ENCODE results near the gene CASZ1. TPM values are rescaled to one million over a fixed set of nuclear protein-coding genes. Genes with fewer than 3 reads are reported as not detected.

Gene CASZ1
- total RNA-seq, 1 experiment from 2014 or later: 11.7 TPM

- H3K9me3 Mint-ChIP-seq: no peaks in the 10 kb centered on the region
- ATAC-seq: no peak
- H3K27me3 Mint-ChIP-seq (ENCODE audit: low read depth): peaks cover 18% of the 10 kb centered on the region
- H3K36me3 Mint-ChIP-seq: no peaks in the 10 kb centered on the region
- DNase-seq (ENCODE audit: low spot score): no peak
- no peak overlapping the region for H3K4me3 Mint-ChIP-seq
- TF ChIP-seq GABPB1 (CRISPR knock-in tag; IDR thresholded peaks at IDR 0.05) (no peak), RORB (CRISPR knock-in tag; IDR thresholded peaks at IDR 0.05) (no peak), STAT6 (CRISPR knock-in tag; conservative IDR thresholded peaks at IDR 0.05; ENCODE audit: low read depth) (no peak), MYBL2 (CRISPR knock-in tag; IDR thresholded peaks at IDR 0.05) (no peak), HMGXB4 (CRISPR knock-in tag; IDR thresholded peaks at IDR 0.05) (no peak)
- CTCF ChIA-PET: no interaction called here
- POLR2A ChIA-PET: no interaction called here
- H3K4me1 Mint-ChIP-seq: peaks cover 6% of the 10 kb centered on the region
- no peak overlapping the region for H3K27ac Mint-ChIP-seq
Measured at GRCh38 chr1:10643607-10644306, 152.7 kb downstream of the CASZ1 start.

- H3K27me3 Mint-ChIP-seq (ENCODE audit: low read depth): peaks cover 19% of the 10 kb centered on the region
Measured at GRCh38 chr1:10642403-10643080, 153.9 kb downstream of the CASZ1 start.

GRCh38 chr1:10641976-10642375 lies 154.5 kb downstream of the CASZ1 start:
- POLR2A ChIA-PET: no interaction called here
- no peak for DNase-seq (ENCODE audit: low spot score)
- TF ChIP-seq ZNF396 (CRISPR knock-in tag; IDR thresholded peaks at IDR 0.05; ENCODE audit: borderline replicate concordance) (no peak), MAX (CRISPR knock-in tag; IDR thresholded peaks at IDR 0.05) (no peak), ETV6 (CRISPR knock-in tag; IDR thresholded peaks at IDR 0.05) (no peak), ZNF281 (CRISPR knock-in tag; IDR thresholded peaks at IDR 0.05) (no peak), HMGA2 (CRISPR knock-in tag; IDR thresholded peaks at IDR 0.05) (no peak), NR2C2 (CRISPR knock-in tag; IDR thresholded peaks at IDR 0.05) (no peak), ZSCAN18 (CRISPR knock-in tag; IDR thresholded peaks at IDR 0.05) (no peak)

More at GRCh38 chr1:10642403-10643080, 153.9 kb downstream of the CASZ1 start:
- H3K4me3 Mint-ChIP-seq: no peak overlapping the region
- no peaks in the 10 kb centered on the region for H3K9me3 Mint-ChIP-seq
- POLR2A ChIA-PET: no interaction called here
- no peak for ATAC-seq
- DNase-seq (ENCODE audit: low spot score): no peak
- H3K36me3 Mint-ChIP-seq: no peaks in the 10 kb centered on the region
- CTCF ChIA-PET: no interaction called here
- TF ChIP-seq ETV6 (CRISPR knock-in tag; IDR thresholded peaks at IDR 0.05): no peak
- no peak for TF ChIP-seq ZNF138 (CRISPR knock-in tag; conservative IDR thresholded peaks at IDR 0.05)
- no peak for TF ChIP-seq TCF7 (CRISPR knock-in tag; IDR thresholded peaks at IDR 0.05; ENCODE audit: low read depth)
- TF ChIP-seq USF1 (CRISPR knock-in tag; IDR thresholded peaks at IDR 0.05): 0 out of 2 replicates have a peak, but pooled peaks have one; percentile 43
- no peak for TF ChIP-seq GRHL2 (CRISPR knock-in tag; IDR thresholded peaks at IDR 0.05; ENCODE audit: insufficient replicate concordance, severe bottlenecking)
- peak; percentile 62 for TF ChIP-seq USF2 (CRISPR knock-in tag; IDR thresholded peaks at IDR 0.05)
- TF ChIP-seq MAX (CRISPR knock-in tag; IDR thresholded peaks at IDR 0.05): no peak
- TF ChIP-seq ZNF263 (CRISPR knock-in tag; IDR thresholded peaks at IDR 0.05; ENCODE audit: low read depth): no peak
- H3K27ac Mint-ChIP-seq: no peak overlapping the region
- H3K4me1 Mint-ChIP-seq: peaks cover 6% of the 10 kb centered on the region

More at GRCh38 chr1:10641976-10642375, 154.5 kb downstream of the CASZ1 start:
- H3K27me3 Mint-ChIP-seq (ENCODE audit: low read depth): peaks cover 24% of the 10 kb centered on the region
- no peaks in the 10 kb centered on the region for H3K36me3 Mint-ChIP-seq
- CTCF ChIA-PET: no interaction called here
- ATAC-seq: no peak
- no peaks in the 10 kb centered on the region for H3K9me3 Mint-ChIP-seq
- H3K4me3 Mint-ChIP-seq: no peak overlapping the region
- no peak overlapping the region for H3K27ac Mint-ChIP-seq
- H3K4me1 Mint-ChIP-seq: peaks cover 6% of the 10 kb centered on the region

All from WTC11 (cell line).